ENCODE results near the gene PLCH2. TPM values are rescaled to one million over a fixed set of nuclear protein-coding genes. Genes with fewer than 3 reads are reported as not detected.
A peak's percentile ranks its signal among the peaks of the same experiment; 100 is the strongest.

Gene PLCH2
- total and polyA plus RNA-seq, 9 of the 15 experiments (the other 6 are each of a cell fraction or from before 2014, with no cell fraction given) = 0.16 TPM; not detected in 8

GRCh38 chr1:2545754-2546514, 69.8 kb downstream of the PLCH2 start (continued):
- TF ChIP-seq, protein P1, sequence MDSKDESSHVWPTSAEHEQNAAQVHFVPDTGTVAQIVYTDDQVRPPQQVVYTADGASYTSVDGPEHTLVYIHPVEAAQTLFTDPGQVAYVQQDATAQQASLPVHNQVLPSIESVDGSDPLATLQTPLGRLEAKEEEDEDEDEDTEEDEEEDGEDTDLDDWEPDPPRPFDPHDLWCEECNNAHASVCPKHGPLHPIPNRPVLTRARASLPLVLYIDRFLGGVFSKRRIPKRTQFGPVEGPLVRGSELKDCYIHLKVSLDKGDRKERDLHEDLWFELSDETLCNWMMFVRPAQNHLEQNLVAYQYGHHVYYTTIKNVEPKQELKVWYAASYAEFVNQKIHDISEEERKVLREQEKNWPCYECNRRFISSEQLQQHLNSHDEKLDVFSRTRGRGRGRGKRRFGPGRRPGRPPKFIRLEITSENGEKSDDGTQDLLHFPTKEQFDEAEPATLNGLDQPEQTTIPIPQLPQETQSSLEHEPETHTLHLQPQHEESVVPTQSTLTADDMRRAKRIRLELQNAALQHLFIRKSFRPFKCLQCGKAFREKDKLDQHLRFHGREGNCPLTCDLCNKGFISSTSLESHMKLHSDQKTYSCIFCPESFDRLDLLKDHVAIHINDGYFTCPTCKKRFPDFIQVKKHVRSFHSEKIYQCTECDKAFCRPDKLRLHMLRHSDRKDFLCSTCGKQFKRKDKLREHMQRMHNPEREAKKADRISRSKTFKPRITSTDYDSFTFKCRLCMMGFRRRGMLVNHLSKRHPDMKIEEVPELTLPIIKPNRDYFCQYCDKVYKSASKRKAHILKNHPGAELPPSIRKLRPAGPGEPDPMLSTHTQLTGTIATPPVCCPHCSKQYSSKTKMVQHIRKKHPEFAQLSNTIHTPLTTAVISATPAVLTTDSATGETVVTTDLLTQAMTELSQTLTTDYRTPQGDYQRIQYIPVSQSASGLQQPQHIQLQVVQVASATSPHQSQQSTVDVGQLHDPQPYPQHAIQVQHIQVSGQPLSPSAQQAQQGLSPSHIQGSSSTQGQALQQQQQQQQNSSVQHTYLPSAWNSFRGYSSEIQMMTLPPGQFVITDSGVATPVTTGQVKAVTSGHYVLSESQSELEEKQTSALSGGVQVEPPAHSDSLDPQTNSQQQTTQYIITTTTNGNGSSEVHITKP (IDR thresholded peaks at IDR 0.05; ENCODE audit: partially characterized antibody) = no peak
- TF ChIP-seq GTF3C2 (IDR thresholded peaks at IDR 0.05; ENCODE audit: borderline replicate concordance, extremely low read depth, insufficient read length) = peak; percentile 63
- TF ChIP-seq DACH1 (IDR thresholded peaks at IDR 0.05; ENCODE audit: partially characterized antibody) = no peak
- peak; percentile 94 for TF ChIP-seq USF1 (CRISPR knock-in tag; IDR thresholded peaks at IDR 0.05)
- TF ChIP-seq, protein P2, sequence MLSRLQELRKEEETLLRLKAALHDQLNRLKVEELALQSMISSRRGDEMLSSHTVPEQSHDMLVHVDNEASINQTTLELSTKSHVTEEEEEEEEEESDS (CRISPR knock-in tag; IDR thresholded peaks at IDR 0.05) = no peak
- no peak for TF ChIP-seq HDAC8 (tag; IDR thresholded peaks at IDR 0.05)
- TF ChIP-seq HES1 (IDR thresholded peaks at IDR 0.05; ENCODE audit: low read depth) = no peak
- TF ChIP-seq FIP1L1 (IDR thresholded peaks at IDR 0.05; ENCODE audit: low read depth, low read length, poor library complexity, severe bottlenecking) = no peak
- peak; percentile 97 for TF ChIP-seq ZNF436 (CRISPR knock-in tag; IDR thresholded peaks at IDR 0.05)
- no peak for TF ChIP-seq CBX3 (IDR thresholded peaks at IDR 0.05; ENCODE audit: borderline replicate concordance in 1 of 2, low read length in 2 of 2)
- peak; percentile 72 for TF ChIP-seq KDM5B (IDR thresholded peaks at IDR 0.05; ENCODE audit: insufficient replicate concordance, low read depth, low read length)
- TF ChIP-seq NR2C2 (CRISPR knock-in tag; IDR thresholded peaks at IDR 0.05) = no peak
- no peak for TF ChIP-seq NR2C2 (tag; IDR thresholded peaks at IDR 0.05)
- peak; percentile 50; the same call in 1 of the 2 replicates for TF ChIP-seq ZBTB7A (IDR thresholded peaks at IDR 0.05; ENCODE audit: borderline replicate concordance, control insufficient read depth, low read depth, low read length)
- peak; percentile 74 for TF ChIP-seq PKNOX1 (IDR thresholded peaks at IDR 0.05)
